Measurements from ENCODE around the gene LEFTY2. TPM values are rescaled to one million over a fixed set of nuclear protein-coding genes. Genes with fewer than 3 reads are reported as not detected.
"Not testable (repeated sequence)": the region's sequence is repeated elsewhere in the genome, so short reads cannot be mapped to it uniquely, and the experiment has no call there.

Gene LEFTY2
- polyA plus RNA-seq, 2 of the 4 experiments (the other 2 are of a cell fraction), result not detected

DNA sequence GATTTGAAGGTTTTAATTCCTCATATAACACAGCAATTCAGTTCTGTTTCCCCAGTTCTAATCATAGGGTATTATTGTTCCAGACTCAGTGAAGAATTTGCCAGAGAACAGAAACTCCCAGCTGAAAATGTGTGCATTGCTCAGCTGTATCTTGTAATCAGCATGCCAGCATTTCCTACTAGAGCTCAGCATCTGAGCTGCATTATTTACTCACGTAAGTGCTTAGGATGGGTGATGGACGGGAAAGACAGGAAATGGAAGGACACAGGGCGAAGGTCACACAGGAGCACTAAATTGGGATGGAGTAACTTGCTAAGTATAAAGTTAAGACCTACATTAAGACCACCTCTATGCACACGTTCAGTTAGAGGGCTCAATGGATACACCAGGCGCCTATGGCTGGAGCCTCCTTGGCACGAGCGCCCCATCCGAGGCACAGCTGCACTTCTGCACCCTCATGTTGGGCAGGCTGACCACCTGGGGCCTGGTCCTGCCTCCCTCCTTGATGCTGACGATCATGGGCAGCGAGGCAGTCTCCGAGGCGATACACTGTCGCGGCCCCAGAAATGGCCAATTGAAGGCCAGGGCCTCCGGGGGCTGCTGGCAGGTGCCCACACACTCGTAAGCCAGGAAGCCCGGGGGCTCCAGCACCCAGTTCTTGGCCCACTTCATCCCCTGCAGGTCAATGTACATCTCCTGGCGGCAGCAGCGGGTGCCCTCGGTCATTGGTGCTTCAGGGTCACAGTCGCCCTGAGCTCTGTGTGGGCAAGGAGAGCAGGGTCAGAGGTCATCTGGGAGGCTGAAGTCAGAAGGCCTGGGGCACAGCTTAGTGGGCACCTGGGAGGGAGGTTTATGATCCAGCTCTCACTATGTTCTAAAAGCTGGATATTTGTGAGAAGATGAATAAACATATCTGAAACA is 3.7 kb downstream of the LEFTY2 start:
- H3K4me3 ChIP-seq, result no peak overlapping the region
- DNase-seq (ENCODE audit: low read depth in 1 of 2, low spot score in 1 of 2) (no peak), ATAC-seq (no peak), FAIRE-seq (no peak)
- no peak for TF ChIP-seq TP53 (CRISPR knock-in tag; IDR thresholded peaks at IDR 0.05)
- no peak for TF ChIP-seq CHD4 (IDR thresholded peaks at IDR 0.05; ENCODE audit: borderline replicate concordance)
- no peaks in the 10 kb centered on the region for H3K9me3 ChIP-seq
- POLR2A ChIA-PET, result interaction anchor here (1.2 kb wide), 1 partner anchor 13 kb away, joined by 6 read pairs; the partner anchor contains the start of gene PYCR2
- H3K4me1 ChIP-seq, result 0 out of 3 replicates have a peak, but pooled peaks cover 3% of the 10 kb centered on the region
- H3K27ac ChIP-seq, result no peak overlapping the region
- CTCF ChIA-PET, result interaction anchor here (0.5 to 3.0 kb wide), 7 partner anchors 14 to 475 kb away, joined by 3 to 10 read pairs (median 4); no protein-coding TSS in a partner anchor
- WGBS (ENCODE audit: missing lambda C conversion rate), result 88% methylated on average over 16 of the region's 21 CpGs
- H3K4me2 ChIP-seq, result no peak overlapping the region

- DNase-seq (ENCODE audit: low read depth in 1 of 2, low spot score in 1 of 2) (no peak), FAIRE-seq (no peak), ATAC-seq (no peak)
- Histone ChIP-seq H3K9me3 (no peaks in the 10 kb centered on the region), H3K27ac (no peak overlapping the region), H3K4me1 (0 out of 3 replicates have a peak, but pooled peaks cover 3% of the 10 kb centered on the region), H3K4me3 (no peak overlapping the region), H3K4me2 (no peak overlapping the region)
- ChIA-PET CTCF (interaction anchor here (0.6 to 3.0 kb wide), 7 partner anchors 14 to 461 kb away, joined by 3 to 10 read pairs (median 4); no protein-coding TSS in a partner anchor), POLR2A (interaction anchor here (1.2 kb wide), 1 partner anchor 13 kb away, joined by 6 read pairs; the partner anchor contains the start of gene PYCR2)
- WGBS (ENCODE audit: missing lambda C conversion rate), result 68% methylated on average over 3 of the region's 3 CpGs
- TF ChIP-seq TFCP2L1 (CRISPR knock-in tag; IDR thresholded peaks at IDR 0.05), result no peak
- TF ChIP-seq SMC3 (IDR thresholded peaks at IDR 0.05), result no peak
- TF ChIP-seq, protein P1, sequence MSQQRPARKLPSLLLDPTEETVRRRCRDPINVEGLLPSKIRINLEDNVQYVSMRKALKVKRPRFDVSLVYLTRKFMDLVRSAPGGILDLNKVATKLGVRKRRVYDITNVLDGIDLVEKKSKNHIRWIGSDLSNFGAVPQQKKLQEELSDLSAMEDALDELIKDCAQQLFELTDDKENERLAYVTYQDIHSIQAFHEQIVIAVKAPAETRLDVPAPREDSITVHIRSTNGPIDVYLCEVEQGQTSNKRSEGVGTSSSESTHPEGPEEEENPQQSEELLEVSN (IDR thresholded peaks at IDR 0.05; ENCODE audit: borderline replicate concordance, low read depth), result no peak
These were observed 4.5 kb downstream of the LEFTY2 start for GRCh38 chr1:225936523-225936922.

DNA sequence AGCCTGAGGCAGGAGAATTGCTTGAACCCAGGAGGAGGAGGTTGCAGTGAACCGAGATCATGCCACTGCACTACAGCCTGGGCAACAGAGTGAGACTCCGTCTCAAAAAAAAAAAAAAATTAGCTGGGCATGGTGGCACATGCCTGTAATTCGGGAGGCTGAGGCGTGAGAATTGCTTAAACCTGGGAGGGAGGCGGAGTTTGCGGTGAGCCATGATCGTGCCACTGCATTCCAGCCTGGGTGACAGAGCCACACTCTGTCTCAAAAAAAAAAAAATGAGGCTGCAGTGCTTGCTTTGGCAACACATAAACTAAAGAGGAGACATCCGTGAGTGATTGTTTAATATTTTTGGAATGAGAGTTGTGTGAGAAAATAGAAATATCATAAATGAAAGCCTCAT is 4.9 kb downstream of the LEFTY2 start:
- ATAC-seq, H3K4me1 ChIP-seq: not testable (repeated sequence)

GRCh38 chr1:225934711-225935110 is 6.3 kb downstream of the LEFTY2 start:
- Histone ChIP-seq H3K9me3 (no peaks in the 10 kb centered on the region), H3K4me3 (no peak overlapping the region), H3K4me2 (no peak overlapping the region), H3K4me1 (0 out of 3 replicates have a peak, but pooled peaks cover 3% of the 10 kb centered on the region), H3K27ac (no peak overlapping the region)
- ATAC-seq (no peak), FAIRE-seq (no peak), DNase-seq (ENCODE audit: low read depth in 1 of 2, low spot score in 1 of 2) (no peak)
- TF ChIP-seq CHD2 (IDR thresholded peaks at IDR 0.05; ENCODE audit: low read length, partially characterized antibody) (no peak), BHLHE40 (IDR thresholded peaks at IDR 0.05; ENCODE audit: low read depth, low read length) (no peak), RARB (CRISPR knock-in tag; IDR thresholded peaks at IDR 0.05) (no peak), MAZ (IDR thresholded peaks at IDR 0.05; ENCODE audit: borderline replicate concordance, low read depth, low read length) (no peak), KDM5A (IDR thresholded peaks at IDR 0.05) (no peak), POLR2A (IDR thresholded peaks at IDR 0.05; ENCODE audit: low read length) (no peak), HMGXB4 (CRISPR knock-in tag; IDR thresholded peaks at IDR 0.05; ENCODE audit: borderline replicate concordance) (no peak), SMC3 (IDR thresholded peaks at IDR 0.05) (no peak), JUNB (IDR thresholded peaks at IDR 0.05) (no peak), JUN (IDR thresholded peaks at IDR 0.05) (no peak), FOSL2 (IDR thresholded peaks at IDR 0.05) (no peak), FOSL2 (CRISPR knock-in tag; IDR thresholded peaks at IDR 0.05) (no peak), HDAC2 (IDR thresholded peaks at IDR 0.05) (no peak), ZFP36 (IDR thresholded peaks at IDR 0.05; ENCODE audit: borderline replicate concordance, partially characterized antibody) (no peak), TP53 (CRISPR knock-in tag; IDR thresholded peaks at IDR 0.05) (no peak), FOXS1 (CRISPR knock-in tag; IDR thresholded peaks at IDR 0.05) (no peak)
- TF ChIP-seq, protein P1 (IDR thresholded peaks at IDR 0.05; ENCODE audit: borderline replicate concordance, low read depth), result no peak
- ChIA-PET CTCF (interaction anchor here (0.8 to 3.0 kb wide), 4 partner anchors 23 to 460 kb away, joined by 3 to 10 read pairs (median 8); no protein-coding TSS in a partner anchor), POLR2A (no interaction called here)
- WGBS (ENCODE audit: missing lambda C conversion rate), result 83% methylated on average over 5 of the region's 5 CpGs

More for the DNA sequence above, 4.9 kb downstream of the LEFTY2 start:
- not testable (repeated sequence) for H3K4me2 ChIP-seq; H3K27ac ChIP-seq; FAIRE-seq; H3K9me3 ChIP-seq; H3K4me3 ChIP-seq; DNase-seq (ENCODE audit: low read depth in 1 of 2, low spot score in 1 of 2)
- WGBS (ENCODE audit: missing lambda C conversion rate), result 74% methylated on average over 8 of the region's 8 CpGs
- ChIA-PET POLR2A (interaction anchor here (1.2 kb wide), 1 partner anchor 12 kb away, joined by 6 read pairs; the partner anchor contains the start of gene PYCR2), CTCF (interaction anchor here (0.6 to 3.0 kb wide), 6 partner anchors 13 to 461 kb away, joined by 3 to 10 read pairs (median 6); no protein-coding TSS in a partner anchor)

Data from A549 (cell line).